Limb (tissue), 2 donors: Measurements from ENCODE around the gene FBXL4.
"Not testable (repeated sequence)": the region's sequence is repeated elsewhere in the genome, so short reads cannot be mapped to it uniquely, and the experiment has no call there.

Experiments
- DNase-seq, 2 donors: peaks; one replicate each; pipeline ENCODE4 v3.0.0-alpha.2; 2016; ENCODE audit errors: extremely low spot score in 2 of 2

FBXL4 gene

GRCh38 chr6:98945311-98946115, 2.2 kb downstream of the FBXL4 start:
- no peak for DNase-seq

- DNase-seq, result no peak
These were observed 3.1 kb downstream of the FBXL4 start for GRCh38 chr6:98944598-98945081.

DNA sequence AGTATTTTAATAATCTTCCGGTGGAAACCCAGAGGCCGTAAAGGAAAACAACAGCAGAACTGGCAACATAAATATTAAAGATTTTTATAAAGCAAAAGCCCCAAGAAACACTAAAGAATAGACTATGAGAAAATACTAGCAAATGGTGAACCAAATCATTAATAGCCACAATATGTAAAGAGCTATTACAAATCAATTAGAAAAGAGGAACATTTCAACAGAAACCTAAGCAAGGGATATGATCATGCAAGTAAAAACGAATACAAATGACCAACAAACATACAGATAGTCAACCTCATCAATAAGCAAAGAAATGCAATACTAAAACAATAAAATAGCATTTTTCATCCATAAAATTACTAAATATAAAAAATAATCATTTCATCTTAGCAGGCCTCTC, 3.6 kb downstream of the FBXL4 start:
- no peak for DNase-seq

DNA sequence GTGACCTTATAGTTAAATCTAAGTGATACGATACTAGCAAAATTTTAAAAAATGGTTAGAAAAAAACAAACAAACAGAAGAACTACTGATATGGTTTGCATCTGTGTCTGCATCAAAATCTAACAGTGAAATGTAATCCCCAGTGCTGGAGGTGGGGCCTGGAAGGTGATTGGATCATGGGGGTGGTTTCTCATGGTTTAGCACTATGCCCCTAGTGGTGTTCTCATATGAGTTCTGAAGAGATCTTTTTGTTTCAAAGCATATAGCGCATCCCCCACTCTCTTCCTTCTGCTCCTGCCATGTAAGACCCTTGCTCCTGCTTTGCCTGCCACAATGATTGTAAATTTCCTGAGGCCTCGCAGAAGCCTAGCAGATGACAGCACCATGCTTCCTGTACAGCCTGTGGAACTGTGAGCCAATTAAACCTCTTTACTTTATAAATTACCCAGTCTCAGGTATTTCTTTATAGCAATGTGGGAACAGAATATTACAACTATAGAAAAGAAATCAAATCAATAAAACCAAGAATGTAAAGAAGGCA, 5.4 kb downstream of the FBXL4 start:
- no peak for DNase-seq

GRCh38 chr6:98941319-98941718, 6.4 kb downstream of the FBXL4 start:
- DNase-seq, result no peak

DNA sequence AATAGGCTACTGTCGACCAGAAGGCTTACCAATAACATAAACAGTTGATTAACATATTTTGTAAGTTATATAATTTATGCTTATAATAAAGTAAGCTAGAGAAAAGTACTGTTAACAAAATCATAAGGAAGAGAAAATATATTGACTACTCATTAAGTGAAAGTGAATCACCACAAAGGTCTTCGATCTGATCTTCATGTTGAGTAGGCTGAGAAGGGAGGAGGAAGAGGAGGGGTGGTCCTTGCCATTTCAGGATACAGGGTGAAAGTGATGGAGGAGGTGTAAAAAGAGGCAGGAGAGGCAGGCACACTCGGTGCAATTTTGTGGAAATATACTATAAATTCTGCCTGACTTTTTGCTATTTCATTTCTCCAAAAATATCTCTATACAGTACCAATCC, 10.4 kb downstream of the FBXL4 start:
- no peak for DNase-seq

DNA sequence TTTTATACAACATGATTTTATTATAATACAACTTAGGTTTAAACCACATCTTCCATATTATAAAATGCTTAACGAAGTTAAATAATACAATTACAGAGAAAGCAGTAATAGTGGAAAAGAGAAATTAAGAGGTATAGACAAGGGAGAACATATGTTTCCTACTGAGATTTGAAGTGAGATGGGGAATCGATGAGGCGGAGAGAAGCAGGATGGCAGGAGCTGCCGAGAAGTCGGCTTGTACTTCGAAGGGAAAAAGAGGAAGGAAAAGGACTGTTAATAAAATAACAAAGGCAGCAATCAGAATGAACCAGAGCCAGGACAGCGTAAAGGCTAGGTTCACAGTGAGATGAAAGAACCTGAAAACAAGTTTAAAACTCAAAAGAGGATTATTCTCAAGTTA, 15.4 kb downstream of the FBXL4 start:
- DNase-seq, result no peak

- no peak for DNase-seq
These were observed 16.1 kb downstream of the FBXL4 start for GRCh38 chr6:98931696-98932095.

DNA sequence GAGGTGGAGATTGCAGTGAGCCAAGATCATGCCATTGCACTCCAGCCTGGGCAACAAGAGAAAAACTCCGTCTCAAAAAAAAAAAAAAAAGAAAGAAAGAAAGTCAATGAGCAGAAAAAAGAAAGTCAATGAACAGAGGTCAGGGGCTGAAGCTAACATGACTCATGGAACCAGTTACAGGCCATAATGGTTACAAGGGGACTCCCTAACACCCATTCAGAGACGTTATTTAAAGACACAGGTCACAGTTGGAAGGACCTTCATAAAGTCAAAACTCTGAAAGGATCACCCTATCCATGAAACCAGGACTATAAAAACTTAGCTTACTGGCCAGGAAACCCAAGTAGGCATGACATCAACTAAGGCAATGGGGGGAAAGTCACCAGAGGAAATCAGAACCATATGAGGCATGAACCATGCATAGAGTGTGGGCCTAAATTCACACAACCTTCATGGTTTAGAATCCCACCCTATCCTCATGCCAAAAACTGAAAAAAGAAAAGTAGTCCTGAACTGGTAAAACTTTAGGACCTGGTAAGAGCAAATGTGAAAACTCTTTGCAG, 18.2 kb downstream of the FBXL4 start:
- no peak for DNase-seq

DNA sequence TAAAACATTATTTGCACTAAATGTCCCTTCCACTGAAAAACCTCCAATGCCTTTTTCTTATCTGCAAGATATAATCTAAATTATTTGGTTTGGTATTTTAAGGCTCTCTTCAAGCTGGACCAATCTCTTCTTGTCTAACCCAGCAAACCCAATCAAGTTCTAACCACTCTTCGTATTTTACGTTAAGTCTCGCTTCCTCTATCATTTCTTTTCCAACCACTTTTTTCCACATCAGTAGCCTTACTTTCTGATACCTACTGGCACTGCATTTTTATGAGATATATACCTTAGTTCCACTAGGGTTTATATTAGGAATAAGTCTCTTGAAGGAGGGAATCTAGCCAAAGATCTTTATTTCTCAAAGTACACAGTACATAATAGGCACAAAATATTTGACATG, 19.1 kb downstream of the FBXL4 start:
- DNase-seq, result no peak

DNA sequence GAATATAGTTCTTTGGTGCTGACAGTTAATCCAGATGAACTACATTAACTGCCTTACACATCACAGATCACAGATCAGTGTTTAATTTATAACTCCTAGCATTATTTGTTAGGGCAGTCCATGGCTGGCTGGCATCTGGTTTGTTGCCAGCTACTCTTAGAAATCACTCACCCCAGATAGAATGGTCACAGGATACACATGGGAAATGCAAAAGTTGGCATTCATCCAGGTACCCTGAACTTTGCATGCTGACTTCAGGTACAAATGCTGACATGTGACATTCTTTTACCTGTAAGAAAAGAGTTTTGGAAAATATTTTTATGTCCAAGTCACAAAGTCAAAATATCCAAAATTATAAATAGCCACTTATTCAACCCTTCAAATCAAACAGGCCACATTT, 20.2 kb downstream of the FBXL4 start:
- DNase-seq, result no peak

GRCh38 chr6:98925831-98926230, 21.9 kb downstream of the FBXL4 start:
- DNase-seq, result no peak

- DNase-seq, result no peak
These were observed 23.1 kb downstream of the FBXL4 start for GRCh38 chr6:98924647-98925046.

DNA sequence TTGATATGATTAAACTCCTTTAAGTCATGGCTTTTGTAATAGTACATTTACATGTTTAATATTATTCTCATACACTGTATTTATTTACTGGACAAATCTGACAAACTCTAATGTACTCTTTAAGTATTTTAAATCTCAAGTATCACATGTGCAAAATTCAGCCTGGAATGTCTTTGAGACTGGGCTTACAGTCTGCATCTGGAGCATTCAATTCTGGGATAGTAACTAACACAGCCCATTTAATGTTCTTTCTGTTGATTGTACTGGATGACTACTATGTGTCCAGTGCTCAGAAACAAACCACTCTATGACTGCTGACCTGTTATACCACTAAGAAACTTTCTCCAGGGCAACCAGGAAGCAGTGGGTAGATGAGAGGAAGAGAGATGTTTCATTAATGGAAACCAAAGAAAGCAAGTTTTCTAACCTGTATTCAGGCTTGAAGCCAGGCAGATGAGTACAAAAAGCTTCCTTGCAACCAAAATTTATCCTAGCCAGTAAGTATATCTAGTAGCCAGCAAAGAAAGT, 26.8 kb downstream of the FBXL4 start:
- DNase-seq, result no peak

DNA sequence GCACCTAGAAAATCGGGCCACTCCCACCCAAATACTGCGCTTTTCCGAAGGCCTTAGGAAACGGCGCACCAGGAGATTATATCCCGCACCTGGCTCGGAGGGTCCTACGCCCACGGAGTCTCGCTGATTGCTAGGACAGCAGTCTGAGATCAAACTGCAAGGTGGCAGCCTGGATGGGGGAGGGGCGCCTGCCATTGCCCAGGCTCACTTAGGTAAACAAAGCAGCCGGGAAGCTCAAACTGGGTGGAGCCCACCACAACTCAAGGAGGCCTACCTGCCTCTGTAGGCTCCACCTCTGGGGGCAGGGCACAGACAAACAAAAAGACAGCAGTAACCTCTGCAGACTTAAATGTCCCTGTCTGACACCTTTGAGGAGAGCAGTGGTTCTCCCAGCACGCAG, 36.8 kb downstream of the FBXL4 start:
- DNase-seq, result not testable (repeated sequence)

- no peak for DNase-seq
These were observed 38.5 kb downstream of the FBXL4 start for GRCh38 chr6:98909236-98909635.

- not testable (repeated sequence) for DNase-seq
These were observed 41.4 kb downstream of the FBXL4 start for GRCh38 chr6:98906342-98906741.

DNA sequence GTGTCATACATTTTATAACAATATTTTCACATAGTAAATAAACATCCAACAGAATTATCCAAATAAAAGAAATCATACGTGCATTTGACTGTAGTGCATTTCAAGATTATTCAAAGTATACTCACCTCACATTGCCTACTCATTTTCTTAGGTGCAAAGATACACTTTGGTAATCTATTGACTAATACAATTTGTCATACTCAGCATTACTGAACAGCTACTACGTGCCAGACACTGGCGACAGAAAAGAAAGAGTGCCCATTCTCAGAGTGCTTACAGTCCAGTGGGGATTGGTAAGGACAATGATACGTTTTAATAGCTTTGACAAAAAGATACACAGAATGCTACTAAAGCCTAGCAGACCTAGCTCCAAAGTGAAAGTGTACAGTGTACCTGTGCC, 42.0 kb downstream of the FBXL4 start:
- DNase-seq, result no peak

GRCh38 chr6:98904096-98904495, 43.6 kb downstream of the FBXL4 start:
- DNase-seq, result no peak

- DNase-seq, result no peak
These were observed 47.0 kb downstream of the FBXL4 start for GRCh38 chr6:98900706-98901105.

DNA sequence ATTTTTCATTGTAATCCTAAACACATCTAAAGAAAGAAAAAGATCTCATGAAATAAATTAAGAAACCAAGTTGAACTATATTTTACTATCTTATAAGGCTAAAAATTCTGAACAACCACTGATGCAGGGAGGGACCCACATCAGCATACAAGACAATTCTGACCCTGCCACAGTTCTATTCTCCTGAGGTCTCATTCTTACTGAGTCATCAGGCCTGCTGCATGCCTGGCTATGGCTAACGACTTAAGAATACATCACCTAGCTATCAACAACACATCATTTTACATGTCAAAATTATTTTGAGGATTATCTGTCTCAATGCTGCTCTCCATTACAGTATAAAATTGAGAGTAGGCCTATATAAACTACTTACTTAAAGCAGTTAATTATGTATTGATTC, 52.9 kb downstream of the FBXL4 start:
- DNase-seq, result no peak

- no peak for DNase-seq
These were observed 60.1 kb downstream of the FBXL4 start for GRCh38 chr6:98887650-98888049.

GRCh38 chr6:98885330-98885729, 62.4 kb downstream of the FBXL4 start:
- no peak for DNase-seq
